DMS79 treated with DMSO at 0.1 percent for 48 hours (cell line): ENCODE measurements around the gene ANXA8.
"Not testable (repeated sequence)": the region's sequence is repeated elsewhere in the genome, so short reads cannot be mapped to it uniquely, and the experiment has no call there.

Experiments
- DNase-seq: peaks from one replicate; lab custom pipeline; 2025; lab: John Stamatoyannopoulos, UW

The ANXA8 gene, protein sequence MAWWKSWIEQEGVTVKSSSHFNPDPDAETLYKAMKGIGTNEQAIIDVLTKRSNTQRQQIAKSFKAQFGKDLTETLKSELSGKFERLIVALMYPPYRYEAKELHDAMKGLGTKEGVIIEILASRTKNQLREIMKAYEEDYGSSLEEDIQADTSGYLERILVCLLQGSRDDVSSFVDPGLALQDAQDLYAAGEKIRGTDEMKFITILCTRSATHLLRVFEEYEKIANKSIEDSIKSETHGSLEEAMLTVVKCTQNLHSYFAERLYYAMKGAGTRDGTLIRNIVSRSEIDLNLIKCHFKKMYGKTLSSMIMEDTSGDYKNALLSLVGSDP

DNA sequence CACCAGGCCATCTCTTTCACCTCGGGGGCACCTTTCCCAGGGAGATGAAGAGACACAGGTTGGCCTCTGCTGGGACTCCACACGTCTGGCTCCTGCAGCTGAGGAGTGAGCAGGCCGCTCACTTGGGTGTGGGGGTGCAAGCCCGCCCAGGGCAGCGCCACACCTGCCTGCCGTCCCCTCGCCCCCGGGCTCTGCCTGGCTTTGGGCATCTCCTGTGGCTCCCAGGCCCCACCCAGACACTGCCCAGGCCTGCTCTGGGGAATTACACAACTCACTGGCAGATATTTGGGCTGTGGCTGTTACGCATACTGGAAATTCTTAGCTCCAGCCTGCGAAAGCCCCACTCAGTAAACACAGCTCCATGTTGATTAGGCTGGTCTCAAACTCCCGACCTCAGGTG, at the start of gene ANXA8:
TSS of gene ANXA8 (minus strand) at position 193 of the 400 bp plus-strand sequence. CDS start at position 11, 182 bp downstream.
- DNase-seq = not testable (repeated sequence)

DNA sequence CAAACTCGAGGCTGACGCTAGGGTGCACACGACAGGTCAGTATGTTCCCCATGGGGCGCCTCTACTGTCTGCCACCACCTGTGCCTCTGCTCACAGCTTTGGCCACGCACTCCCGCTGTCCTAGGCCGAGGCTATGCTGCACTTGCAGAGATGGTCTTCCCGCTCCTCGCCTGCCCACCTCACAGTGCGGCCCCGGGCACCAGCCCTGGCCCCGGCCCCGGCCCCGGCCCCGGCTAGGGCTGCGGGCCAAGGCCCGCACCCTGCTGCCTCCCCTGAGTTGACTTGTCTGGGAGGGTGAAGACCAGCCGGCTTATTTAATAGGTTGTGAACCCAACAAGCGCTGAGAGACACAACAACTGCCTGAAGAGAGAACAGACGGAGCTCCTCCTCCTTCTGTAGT, 39.6 kb upstream of the ANXA8 start, which contains the start of gene AGAP9:
TSS of gene AGAP9 (minus strand) at position 164 of the 400 bp plus-strand sequence. CDS start at position 52, 112 bp downstream.
- DNase-seq = not testable (repeated sequence)

DNA sequence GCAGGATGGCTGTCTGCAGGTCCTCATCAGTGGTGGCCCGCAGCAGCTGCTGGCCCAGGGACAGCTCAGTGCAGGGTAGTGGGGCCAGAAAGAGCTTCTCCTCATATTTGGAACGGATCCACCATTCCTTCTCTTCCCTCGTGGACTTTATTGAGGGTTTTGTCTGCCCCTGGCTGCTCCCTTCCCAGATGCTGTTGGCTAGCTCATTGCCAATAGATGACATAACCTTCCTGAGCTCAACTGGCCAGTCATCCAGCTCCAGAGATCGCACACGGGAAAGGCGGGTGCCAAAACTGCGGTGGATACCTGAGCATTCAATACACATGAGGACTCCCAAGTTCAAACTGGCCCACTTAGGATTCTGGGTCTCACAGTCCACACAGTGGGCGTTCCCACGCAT, 18.4 kb upstream of the ANXA8 start:
- DNase-seq = not testable (repeated sequence)

DNA sequence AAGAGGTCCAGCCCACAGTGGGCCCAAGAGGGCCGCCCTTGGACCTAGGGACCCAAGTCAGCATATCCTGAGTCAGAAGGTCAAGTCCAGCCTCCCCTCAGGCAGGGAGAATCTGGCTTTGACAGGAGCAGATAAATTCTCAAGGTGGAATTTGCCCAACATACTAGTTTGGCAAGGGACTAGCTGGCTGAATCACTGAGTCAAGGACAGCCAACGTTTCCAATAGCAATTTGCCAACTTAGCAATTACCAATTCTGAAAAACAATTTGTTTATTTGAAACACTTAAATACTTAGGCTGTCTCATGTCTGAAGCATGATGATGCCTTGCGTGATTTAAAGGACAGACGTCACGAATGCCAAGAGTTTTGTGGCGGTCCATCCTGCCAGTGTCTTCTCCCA, 10.3 kb upstream of the ANXA8 start:
- not testable (repeated sequence) for DNase-seq

DNA sequence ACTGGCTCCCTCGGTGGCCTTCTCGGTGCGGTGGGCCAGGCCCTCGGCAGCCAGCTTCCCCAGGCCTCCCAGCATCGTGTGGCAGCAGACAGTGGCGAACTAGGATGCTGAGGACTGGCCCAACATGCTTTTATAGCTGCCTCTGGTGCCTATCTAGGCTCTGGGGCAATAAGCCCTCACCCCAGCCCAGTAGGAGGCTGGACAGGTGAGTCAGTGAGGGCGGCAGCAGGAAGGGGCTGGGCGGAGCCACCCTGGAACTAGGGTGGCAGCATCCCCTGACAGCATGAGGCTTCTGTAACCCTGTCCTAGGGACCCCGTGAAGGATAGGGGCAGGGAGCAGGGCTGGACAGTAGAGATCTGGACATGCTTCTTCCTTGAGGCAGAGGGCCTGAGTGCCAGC, 7.7 kb upstream of the ANXA8 start, which contains the start of gene FAM25G:
TSS of gene FAM25G (minus strand) at position 101 of the 400 bp plus-strand sequence. CDS start at position 75, 26 bp downstream.
- not testable (repeated sequence) for DNase-seq

DNA sequence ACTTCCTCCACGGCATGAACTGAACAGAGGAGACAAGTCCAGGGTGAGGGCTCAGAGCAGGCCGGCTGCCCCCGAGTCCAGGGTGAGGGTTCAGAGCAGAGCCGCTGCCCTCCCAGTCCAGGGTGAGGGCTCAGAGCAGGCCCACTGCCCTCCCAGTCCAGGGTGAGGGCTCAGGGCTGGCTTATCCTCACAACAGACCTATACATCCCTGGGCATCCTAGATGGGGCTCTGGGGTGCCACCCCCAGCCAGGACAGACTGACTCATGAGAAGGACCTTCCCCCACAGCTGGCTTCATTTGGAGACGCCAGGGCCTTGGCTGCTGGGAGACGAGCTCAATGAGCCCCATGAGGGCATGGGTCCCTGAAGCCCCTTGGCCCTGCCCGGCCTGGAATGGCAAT, 5.7 kb upstream of the ANXA8 start:
- DNase-seq = not testable (repeated sequence)

DNA sequence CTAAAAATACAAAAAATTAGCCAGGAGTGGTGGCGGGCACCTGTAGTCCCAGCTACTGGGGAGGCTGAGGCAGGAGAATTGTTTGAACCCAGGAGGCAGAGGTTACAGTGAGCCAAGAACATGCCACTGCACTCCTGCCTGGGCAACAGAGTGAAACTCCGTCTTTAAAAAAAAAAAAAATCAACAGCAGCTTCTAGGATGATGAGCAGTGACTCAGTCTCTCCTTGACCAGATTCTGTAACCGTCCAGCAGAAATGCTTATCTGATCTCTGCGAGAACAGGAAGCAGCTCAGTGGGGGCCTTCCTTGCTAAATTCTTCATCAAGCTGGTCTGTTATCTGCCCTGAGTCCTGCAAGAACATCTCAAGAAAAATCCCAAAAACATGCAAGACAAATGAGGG, 2.0 kb upstream of the ANXA8 start:
- not testable (repeated sequence) for DNase-seq

DNA sequence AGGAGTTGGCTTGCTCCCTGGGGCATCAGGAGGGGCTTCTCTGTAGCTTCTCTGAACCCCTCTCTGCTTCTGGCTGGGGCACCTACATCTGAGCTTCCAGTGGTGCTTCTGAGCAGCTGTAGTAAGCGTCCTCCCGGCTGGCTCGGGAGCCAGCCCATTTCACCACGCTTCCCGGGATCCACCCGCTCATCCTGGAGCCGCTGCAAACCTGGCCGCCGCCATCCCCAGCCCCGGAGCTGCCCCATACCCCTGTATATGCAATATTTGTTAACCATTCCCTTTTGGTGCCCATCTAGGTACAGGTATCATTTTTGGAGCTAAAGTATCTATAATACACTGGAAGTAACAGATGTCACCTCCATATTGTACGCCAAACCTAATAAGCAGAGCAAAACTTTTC, 871 bp upstream of the ANXA8 start:
- not testable (repeated sequence) for DNase-seq

DNA sequence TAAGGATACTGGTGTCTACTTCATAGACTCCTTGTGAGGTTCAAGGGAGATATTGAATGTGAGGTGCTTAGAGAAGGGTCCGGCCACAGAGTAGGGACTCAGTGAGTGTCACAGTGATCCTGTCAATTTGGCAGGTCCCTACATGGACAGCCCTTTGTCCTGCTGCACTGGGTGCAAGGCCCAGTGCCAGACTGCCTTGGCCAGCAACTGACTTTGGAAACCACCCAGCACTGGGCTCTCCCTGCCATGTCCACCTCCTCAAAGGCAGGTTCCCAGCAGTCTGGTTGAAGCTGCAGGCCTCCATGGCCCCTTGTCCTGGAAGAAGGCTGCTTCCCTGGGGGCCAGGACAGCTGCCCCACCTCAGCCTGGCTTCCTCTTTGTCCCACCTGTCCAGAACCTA, 1.5 kb downstream of the ANXA8 start:
- DNase-seq = not testable (repeated sequence)

DNA sequence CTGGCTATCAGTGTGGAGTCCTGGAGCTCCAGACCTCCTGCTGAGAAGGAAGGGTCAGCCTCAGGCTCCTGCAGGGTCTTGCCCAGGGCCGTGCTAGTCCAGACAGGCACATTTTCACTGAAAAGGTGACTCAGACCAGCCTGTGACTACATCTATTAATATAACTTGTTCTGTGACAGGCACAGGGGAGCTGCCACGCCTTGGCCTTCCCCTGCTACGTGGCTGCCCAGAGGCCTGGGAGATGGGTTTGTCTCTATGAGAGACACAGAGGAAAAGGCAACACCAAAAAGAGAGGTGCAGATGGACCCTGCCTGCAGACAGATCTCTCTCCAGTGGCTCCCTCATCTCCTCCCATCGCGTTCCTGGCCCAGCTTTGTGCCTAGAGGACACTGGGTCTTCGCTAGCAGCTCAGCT, 2.1 kb downstream of the ANXA8 start:
- DNase-seq = not testable (repeated sequence)

DNA sequence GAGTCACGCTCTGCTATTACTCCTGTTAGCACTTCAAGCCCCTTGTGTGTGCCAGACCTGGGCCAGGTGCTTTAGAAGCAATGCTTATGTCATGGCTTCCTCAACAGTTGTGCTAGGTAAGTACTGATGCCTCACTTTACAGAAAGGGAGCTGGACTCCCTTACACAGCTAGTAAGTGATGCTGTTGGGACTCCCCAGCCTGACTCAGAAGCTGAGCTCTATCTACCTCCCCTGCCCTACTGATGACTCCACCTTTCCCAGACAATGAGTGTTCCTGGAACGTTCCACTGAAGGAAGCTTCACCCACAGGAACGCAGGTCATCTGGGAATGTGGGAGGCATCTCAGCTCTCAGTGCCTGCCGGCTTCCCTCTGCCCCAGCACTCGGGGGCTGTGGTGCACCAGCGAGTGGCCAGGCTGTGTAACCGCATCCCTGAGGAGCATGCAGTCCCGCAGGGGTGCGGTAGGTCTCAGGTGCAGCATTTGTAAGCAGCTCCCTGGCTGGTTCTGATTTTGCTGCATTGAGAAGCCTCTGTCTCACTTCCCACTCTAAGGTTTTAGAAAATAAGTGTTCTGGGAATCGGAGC, 2.6 kb downstream of the ANXA8 start:
- DNase-seq = not testable (repeated sequence)

DNA sequence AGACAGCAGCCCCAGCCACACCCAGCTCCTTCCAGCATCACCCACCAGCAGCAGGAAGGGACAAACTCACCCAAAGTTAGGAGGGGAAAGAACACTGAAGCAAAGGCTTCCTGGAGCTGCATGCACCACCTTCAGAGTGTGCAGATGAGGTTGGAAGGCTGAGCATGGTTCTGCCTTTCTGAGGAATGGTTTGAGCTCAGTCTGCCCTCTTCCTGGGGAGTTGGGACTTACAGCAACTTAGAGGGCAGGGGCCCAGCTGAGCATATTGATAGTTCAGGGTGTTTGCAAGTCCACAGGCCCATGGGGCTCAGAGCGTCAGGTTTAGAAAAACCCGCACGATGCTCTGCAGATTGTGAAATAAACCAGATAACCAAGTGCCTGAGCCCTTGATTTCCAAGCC, 3.8 kb downstream of the ANXA8 start:
- not testable (repeated sequence) for DNase-seq

DNA sequence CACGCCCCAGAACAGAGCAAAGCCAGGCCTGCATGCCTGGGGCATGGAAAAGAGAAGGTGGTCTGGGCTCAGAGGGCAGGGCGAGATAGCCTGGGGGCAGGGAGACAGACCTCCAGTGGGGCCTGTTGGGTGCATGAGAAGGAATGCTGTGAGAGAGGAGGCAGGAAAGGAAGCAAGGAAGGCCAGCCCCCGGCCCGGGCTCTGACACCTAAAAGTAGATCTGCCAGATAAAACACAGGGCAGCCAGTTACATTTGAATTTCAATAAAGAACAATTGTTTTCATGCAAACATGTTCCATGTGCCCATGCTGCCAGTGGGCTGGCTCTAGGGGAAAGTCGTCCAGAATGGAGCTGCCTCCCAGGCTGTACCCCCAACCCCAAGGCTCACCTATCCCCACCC, 5.8 kb downstream of the ANXA8 start:
- not testable (repeated sequence) for DNase-seq

DNA sequence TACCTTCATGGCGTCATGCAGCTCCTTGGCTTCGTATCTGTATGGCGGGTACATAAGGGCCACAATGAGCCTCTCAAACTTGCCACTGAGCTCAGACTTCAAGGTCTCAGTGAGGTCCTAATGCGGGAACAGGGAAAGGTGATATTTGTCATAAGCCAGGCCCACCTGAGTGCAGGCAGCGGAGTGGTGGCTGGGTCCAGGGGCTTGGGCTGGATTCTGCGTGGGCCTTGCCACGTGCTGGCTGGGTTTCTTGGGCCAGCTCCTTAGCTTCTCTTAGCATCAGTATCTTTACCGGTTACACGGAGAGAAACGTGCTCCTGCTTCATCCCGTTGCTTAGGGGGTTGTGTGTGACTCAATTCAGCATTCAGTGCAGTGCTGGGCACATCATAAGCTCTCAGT, 6.8 kb downstream of the ANXA8 start:
- not testable (repeated sequence) for DNase-seq

DNA sequence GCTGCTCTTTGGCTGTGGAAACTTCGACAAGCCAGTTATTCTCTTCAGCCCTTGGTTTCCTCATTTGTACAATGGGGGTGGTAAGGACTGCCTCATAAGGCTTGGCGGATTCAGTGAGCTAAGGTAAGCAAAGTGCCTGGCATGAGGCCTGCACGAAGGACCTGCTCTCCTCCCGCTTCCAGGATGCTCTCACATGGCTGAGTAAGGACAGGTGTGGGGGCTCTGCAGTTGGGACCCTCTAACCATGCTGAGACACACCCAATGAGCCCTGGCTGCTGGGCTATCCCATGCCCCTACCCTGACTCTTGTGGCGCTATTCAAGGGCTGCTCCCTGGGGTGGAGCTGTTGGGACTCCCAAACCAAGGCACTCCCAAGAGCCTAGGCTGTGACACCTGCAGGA, 8.8 kb downstream of the ANXA8 start:
- DNase-seq = not testable (repeated sequence)

DNA sequence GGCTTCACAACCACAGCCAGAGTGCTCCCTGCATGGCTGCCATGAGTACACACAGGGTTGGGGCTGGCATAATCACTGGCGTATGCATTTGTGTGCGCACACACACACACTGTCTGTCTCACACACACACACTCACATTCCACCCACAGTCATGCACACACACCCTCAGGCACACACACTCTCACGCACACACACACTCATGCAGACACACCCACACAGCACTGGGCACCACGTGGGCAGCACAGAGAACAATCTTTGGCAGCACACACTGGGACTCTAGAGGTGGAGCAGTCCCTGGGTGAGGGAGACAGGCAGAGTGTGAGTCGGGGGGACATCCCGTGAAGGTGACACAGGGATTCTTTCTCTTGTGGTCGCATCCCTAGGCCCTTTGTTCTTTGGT, 10.4 kb downstream of the ANXA8 start:
- not testable (repeated sequence) for DNase-seq

DNA sequence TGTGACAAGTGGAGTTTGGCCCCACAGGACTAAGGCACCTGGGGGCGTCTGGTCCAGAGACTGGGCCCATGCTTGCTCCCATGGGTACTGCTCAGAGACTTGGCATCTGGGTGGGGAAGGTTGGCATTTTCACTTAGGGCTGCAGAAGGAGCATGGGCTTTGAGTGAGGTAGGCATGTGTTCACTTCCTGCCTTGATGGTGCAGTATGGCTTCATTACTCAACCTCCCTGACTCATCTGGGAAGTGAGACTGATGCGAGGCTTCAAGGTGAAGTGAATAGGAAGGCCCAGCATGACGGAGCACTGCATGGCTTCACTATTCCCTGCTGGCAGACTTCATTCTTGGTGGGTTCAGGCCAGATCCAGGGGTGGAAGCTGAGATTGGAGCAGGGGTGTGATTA, 11.3 kb downstream of the ANXA8 start:
- DNase-seq = not testable (repeated sequence)

DNA sequence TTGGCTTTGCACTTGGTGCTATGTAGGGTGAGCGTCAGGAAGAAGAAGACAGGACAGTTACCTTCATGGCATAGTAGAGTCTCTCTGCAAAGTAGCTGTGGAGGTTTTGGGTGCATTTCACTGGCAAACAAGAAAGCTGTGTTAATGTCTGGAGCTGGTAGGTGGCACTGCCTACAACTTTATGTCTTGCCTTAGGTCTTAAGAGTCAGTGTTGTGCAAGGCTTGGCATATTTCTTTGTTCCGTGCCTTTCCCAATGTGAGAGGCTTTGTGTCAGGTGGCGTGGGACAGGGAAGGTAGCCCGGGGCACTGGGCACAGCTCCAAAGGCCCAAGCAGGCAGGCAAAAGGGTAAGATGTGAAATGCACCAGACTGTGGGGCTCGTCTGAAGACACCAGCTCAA, 11.8 kb downstream of the ANXA8 start:
- DNase-seq = not testable (repeated sequence)

DNA sequence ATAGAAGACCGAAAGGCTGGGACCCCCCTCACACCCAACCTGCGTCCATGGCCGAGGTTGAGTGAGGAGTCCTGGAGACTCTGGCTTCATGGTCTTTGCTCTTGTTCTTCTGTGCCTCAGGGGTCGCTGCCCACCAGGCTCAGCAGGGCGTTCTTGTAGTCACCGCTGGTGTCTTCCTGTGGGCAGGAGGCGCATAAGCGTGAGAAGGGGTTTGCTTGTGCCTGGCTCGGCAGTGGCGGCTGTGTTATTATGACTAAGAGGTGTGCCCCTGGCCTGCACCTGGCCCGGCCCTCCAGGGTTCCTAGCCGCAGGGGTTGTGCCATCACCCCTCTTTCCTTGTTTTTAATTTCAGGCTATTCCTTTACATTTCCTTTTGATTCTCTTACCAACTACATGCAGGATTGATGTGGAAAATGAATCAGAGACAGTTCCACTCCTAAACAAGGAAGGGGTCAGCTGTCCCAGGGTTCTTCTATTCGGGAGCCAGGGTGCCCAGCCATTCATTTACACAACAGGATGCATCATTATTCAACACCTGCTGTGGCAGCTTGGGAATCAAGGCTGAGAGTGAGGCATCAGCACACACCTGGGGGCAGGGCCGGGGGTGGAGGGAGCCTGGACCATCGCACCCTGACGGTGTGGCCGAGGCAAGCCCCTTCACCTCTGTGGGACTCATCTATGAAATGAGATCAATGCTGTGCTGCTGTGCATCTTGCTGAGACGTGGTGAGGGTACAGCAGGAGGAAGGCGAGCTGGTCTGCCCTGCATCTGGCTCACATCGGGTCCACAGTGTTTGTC, 15.0 kb downstream of the ANXA8 start:
- not testable (repeated sequence) for DNase-seq

DNA sequence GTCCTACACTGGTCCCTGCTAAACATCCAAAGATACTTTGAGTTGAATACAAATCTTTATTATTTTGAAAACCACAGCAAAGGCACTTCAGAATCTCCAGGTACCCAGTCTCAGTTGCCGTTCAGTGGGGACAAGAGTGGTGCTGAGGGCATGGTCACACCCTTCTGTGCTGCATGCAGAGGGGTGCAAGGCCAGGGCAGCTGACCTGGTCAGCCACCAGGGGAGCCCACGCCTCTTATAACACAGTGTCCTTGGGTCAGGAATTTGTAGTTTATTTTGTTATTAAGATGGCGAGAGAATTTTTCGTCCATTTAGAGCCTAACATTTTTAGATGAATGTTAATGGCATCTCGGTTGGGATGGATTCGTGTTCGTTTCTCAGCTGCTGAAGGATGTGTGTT, 16.0 kb downstream of the ANXA8 start:
- not testable (repeated sequence) for DNase-seq

DNA sequence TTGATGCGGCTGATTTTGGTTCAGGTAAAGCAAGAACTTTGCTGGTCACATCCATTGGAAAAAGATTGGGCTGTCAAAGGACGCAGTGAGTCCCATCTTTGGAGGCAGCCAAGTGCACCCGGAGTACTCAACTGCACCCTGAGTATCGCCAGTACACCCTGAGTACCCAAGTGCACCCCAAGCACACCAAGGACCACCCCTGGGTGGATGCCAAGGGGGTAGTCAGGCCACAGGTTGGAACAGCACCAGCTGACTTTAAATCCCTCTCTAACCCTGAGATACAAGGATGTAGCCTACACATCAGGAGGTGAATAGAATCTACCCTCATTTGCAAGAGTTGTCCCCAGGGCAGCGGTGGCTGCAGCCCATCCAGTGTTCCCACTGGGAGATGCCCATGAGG, 16.5 kb downstream of the ANXA8 start:
- not testable (repeated sequence) for DNase-seq

DNA sequence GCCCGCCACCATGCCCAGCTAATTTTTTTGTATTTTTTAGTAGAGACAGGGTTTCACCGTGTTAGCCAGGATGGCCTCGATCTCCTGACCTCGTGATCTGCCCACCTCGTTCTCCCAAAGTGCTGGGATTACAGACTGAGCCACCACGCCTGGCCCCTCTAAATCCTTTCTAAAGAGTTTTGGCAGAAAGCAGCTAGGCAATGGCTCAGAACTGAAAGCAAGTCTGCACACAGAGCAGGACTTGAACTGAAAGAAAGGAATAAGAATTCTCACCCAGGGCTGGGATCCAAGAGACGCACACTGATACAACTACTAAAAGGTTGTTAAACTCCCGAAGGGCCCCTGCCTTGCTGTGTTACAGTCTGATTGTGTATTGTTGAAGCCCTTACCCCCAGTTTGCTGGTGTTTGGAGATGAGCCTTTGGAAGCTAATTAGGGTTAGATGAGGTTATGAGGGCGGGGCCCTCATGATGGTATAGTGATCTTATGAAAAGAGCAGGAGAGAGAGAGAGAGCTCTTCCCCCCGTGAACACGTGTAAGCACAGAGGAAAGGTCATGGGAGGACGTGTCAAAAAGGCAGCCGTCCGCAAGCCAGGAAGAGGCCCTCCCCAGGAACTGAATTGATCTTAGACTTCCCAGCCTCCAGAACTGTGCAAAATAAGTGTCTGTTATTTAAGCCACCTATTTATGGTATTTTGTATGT, 18.5 kb downstream of the ANXA8 start:
- DNase-seq = not testable (repeated sequence)
